Adrenal gland (tissue), 12 donors: ENCODE measurements around the gene BORCS8. TPM values are rescaled to one million over a fixed set of nuclear protein-coding genes. Genes with fewer than 3 reads are reported as not detected.
"Not testable (repeated sequence)": the region's sequence is repeated elsewhere in the genome, so short reads cannot be mapped to it uniquely, and the experiment has no call there.

Experiments
- DNase-seq, 7 donors: peaks; one replicate each; pipeline ENCODE4 v3.0.0-alpha.2; 2019 to 2020
- H3K27ac ChIP-seq, 5 donors: fragments of 200-600 bp; sonication (generic) in 4 of 5; 1 replicate in 3 of 5; 2 replicates in 2 of 5; pipeline versions ENCODE4 v1.5.1 to v1.8.0; 2016 to 2020; ENCODE audit warnings: mild to moderate bottlenecking in 1 of 5
- H3K27me3 ChIP-seq: fragments of 200-600 bp; 2 replicates; pipeline ENCODE4 v1.8.0; 2021
- H3K36me3 ChIP-seq, 2 donors: fragments of 200-600 bp; replicated peaks in 1 of 2; 1 replicate in 1 of 2; 2 replicates in 1 of 2; pipeline versions ENCODE4 v1.5.1 to v1.8.0; 2018 to 2022
- H3K4me1 ChIP-seq, 2 donors: fragments of 200-600 bp; replicated peaks in 1 of 2; 1 replicate in 1 of 2; 2 replicates in 1 of 2; pipeline versions ENCODE4 v1.5.1 to v1.8.0; 2018 to 2021
- H3K4me3 ChIP-seq, 4 donors: fragments of 200-600 bp; sonication (generic) in 3 of 4; one replicate each; pipeline ENCODE4 v1.5.1; 2016 to 2018
- H3K9me3 ChIP-seq, 3 donors: fragments of 200-600 bp; sonication (generic) in 1 of 3; replicated peaks in 1 of 3; 1 replicate in 2 of 3; 2 replicates in 1 of 3; pipeline versions ENCODE4 v1.5.1 to v1.8.0; 2016 to 2021
- POLR2A ChIP-seq, 2 donors: fragments of 450-650 bp; IDR thresholded peaks; one replicate each; pipeline ENCODE4 v1.6.1; 2017; ENCODE audit warnings: antibody characterized with exemption in 2 of 2, mild to moderate bottlenecking in 2 of 2, moderate library complexity in 1 of 2
- WGBS, 4 donors: extraction: QIAGEN DNeasy Blood & Tissue Kit in 2 of 4; methylation state at CpG; one replicate each; pipeline versions ENCODE4 v1.1.5 to v1.1.7; 2013 to 2017; 5-methylcytosine and 5-hydroxymethylcytosine counted together
- intact Hi-C, 2 donors: fragments of 100-400 bp; cut with DNase I; formaldehyde crosslinking; loops; one replicate each; pipeline versions ENCODE4 v1.14.1 to v1.15.0; 2022 to 2023
- polyA plus RNA-seq, 3 donors: library from polyadenylated mRNA; stranded (reverse); fragments of 200-250 nt in 2 of 3; fragments of 350-450 nt in 1 of 3; fragmentation: Illumina TruSeq in 1 of 3; extraction: RNeasy Lipid Tissue Mini Kit (QIAGEN cat#74804) in 1 of 3; gene quantifications; one replicate each; pipeline ENCODE4 v1.2.3, GENCODE V29; 2013 to 2014
- total RNA-seq, 9 donors: library from RNA; depleted of rRNA in 4 of 9; stranded (reverse); fragments of >200 nt in 4 of 9; fragments of 120-200 nt in 1 of 9; fragmentation: NEBNext Ultra II Directional in 1 of 9; extraction: Animal tissue kit (Norgen Biotek cat#: 25700) in 1 of 9; gene quantifications; one replicate each; pipeline versions ENCODE4 v1.1.0 to v1.2.4, GENCODE V29; 2013 to 2023
- TF ChIP-seq, protein P1 (sequence below), 6 experiments: fragments of 450-650 bp in 4 of 6; fragments of 200-600 bp in 2 of 6; sonication (generic) in 1 of 6; IDR thresholded peaks; 1 replicate in 5 of 6; 2 replicates in 1 of 6; pipeline versions ENCODE4 v1.5.1 to v1.8.0; 2016 to 2021; ENCODE audit warnings: antibody characterized with exemption in 6 of 6, mild to moderate bottlenecking in 2 of 6, moderate library complexity in 1 of 6
- donor health status: healthy with polysubstance abuse.
- donor health status: Bipolar disorder and iron deficiency.
- donor health status: DM: yes; HTN: yes; CAD: no.
- donor health status: DM: no; HTN: no; CAD: no.
- donor health status: DM: no; HTN: no; CAD: no.
- donor health status: DM: yes; HTN: yes; CAD: no.

The BORCS8 gene
- total and polyA plus RNA-seq, 12 donors, result 8.3 to 49.6 (median 24.0) TPM

DNA sequence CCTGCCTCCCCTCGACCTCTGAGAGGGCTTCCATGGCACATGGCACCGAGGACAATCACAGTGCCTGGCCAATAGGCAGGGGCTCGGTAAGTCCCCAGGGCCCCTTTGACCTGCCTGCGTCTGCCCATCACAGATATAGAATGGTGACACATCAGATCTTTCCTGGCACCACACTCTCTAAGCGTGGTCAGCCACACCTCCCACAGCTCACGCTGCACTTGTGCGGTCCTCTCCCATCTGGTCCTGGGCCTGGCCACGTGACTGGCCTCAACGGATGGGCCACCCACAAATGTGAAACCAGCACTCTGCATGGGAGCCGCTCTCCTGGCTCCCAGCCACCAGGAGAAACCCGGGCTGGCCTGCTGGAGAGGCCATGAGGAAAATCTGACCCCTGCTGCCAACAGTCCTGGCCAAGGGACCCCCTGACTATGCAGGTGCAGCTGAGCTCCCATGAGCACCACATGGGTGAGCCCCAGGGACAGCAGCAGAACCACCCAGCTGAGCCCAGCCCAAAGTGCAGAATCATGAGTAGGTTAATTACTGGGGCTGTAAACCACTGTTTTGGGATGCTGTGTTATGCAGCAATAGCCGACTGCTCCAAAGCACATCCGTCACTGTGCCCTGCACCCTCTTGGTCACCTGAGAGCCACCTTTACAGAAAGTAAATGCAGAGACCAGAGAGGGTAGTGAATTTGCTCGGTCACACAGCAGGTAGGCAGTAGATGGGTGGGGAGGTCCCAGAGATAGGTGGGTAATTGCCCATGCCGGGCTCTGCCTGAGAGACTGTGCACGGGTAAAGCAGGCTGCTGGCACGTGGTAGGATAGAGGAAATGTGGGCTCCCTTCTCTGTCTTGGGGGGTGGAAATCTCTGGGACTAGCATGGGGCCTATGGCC is 12.2 kb downstream of the BORCS8 start:
- DNase-seq, result no peak
- intact Hi-C loops, result no loop called here

DNA sequence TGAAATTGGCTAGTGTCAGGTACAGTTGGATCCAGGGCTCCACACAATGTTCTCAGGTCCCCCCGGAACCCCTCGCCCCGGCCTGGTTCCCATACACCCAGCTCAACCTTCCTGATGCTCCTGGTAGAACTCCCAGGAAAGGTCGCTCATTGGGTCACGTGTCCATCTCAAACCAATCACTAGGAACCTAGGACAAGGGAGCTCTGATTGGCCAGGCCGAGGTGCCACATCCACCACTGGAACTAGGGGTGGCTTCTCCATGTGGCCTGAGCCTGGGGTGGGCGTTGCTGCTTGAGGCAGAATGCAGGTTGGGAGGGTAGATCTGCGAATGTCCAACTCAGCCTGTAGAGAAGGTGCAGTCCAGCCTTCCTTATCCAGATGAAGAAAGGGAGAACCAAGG is 15.0 kb downstream of the BORCS8 start:
- no peak overlapping the region for H3K4me3 ChIP-seq
- H3K4me1 ChIP-seq, result no peaks in the 10 kb centered on the region
- intact Hi-C loops, result no loop called here
- 83 to 92% (median 88%) methylated on average over 5 to 8 of the region's 8 CpGs for WGBS, 4 donors
- peaks cover 0 to 4% (median 0%) of the 10 kb centered on the region in 3 donors for H3K9me3 ChIP-seq
- no peaks in the 10 kb centered on the region for H3K27me3 ChIP-seq
- TF ChIP-seq POLR2A (IDR thresholded peaks at IDR 0.05), result no peak
- TF ChIP-seq, protein P1, sequence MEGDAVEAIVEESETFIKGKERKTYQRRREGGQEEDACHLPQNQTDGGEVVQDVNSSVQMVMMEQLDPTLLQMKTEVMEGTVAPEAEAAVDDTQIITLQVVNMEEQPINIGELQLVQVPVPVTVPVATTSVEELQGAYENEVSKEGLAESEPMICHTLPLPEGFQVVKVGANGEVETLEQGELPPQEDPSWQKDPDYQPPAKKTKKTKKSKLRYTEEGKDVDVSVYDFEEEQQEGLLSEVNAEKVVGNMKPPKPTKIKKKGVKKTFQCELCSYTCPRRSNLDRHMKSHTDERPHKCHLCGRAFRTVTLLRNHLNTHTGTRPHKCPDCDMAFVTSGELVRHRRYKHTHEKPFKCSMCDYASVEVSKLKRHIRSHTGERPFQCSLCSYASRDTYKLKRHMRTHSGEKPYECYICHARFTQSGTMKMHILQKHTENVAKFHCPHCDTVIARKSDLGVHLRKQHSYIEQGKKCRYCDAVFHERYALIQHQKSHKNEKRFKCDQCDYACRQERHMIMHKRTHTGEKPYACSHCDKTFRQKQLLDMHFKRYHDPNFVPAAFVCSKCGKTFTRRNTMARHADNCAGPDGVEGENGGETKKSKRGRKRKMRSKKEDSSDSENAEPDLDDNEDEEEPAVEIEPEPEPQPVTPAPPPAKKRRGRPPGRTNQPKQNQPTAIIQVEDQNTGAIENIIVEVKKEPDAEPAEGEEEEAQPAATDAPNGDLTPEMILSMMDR (IDR thresholded peaks at IDR 0.05), result no peak
- H3K27ac ChIP-seq, result no peak overlapping the region
- no peak for DNase-seq
- no peaks in the 10 kb centered on the region for H3K36me3 ChIP-seq

More for the DNA sequence above, 12.2 kb downstream of the BORCS8 start:
- Histone ChIP-seq H3K9me3 (peaks cover 0 to 4% (median 0%) of the 10 kb centered on the region in 3 donors), H3K4me3 (no peak overlapping the region), H3K36me3 (no peaks in the 10 kb centered on the region), H3K27ac (no peak overlapping the region), H3K4me1 (no peaks in the 10 kb centered on the region), H3K27me3 (no peaks in the 10 kb centered on the region)
- 91 to 94% (median 91%) methylated on average over 9 to 17 of the region's 17 CpGs for WGBS, 4 donors
- TF ChIP-seq, protein P1 (IDR thresholded peaks at IDR 0.05), result no peak
- TF ChIP-seq POLR2A (IDR thresholded peaks at IDR 0.05), result no peak

DNA sequence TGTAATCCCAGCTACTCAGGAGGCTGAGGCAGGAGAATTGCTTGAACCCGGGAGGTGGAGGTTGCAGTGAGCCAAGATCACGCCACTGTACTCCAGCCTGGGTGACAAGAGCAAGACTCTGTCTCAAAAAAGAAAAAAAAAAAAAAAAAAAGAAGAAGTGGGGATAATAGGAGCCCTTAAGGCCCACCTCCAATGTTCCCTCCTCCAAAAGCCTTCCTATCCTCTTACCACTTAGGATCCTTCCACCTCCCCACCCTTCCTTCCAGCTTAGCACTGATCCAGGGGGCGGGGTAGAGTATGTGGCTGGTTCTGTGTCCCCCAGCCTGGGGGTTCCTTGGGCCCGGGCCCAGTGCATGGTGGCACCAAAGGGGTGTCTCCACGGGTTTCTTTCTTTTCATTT is 18.7 kb downstream of the BORCS8 start:
- H3K36me3 ChIP-seq, DNase-seq, H3K27me3 ChIP-seq, H3K4me3 ChIP-seq, intact Hi-C loops, H3K9me3 ChIP-seq, H3K27ac ChIP-seq: not testable (repeated sequence)
- H3K4me1 ChIP-seq, result peaks cover 3 to 10% of the 10 kb centered on the region in 2 donors
- WGBS, 4 donors, result 83 to 93% (median 84%) methylated on average over 5 of the region's 5 CpGs

DNA sequence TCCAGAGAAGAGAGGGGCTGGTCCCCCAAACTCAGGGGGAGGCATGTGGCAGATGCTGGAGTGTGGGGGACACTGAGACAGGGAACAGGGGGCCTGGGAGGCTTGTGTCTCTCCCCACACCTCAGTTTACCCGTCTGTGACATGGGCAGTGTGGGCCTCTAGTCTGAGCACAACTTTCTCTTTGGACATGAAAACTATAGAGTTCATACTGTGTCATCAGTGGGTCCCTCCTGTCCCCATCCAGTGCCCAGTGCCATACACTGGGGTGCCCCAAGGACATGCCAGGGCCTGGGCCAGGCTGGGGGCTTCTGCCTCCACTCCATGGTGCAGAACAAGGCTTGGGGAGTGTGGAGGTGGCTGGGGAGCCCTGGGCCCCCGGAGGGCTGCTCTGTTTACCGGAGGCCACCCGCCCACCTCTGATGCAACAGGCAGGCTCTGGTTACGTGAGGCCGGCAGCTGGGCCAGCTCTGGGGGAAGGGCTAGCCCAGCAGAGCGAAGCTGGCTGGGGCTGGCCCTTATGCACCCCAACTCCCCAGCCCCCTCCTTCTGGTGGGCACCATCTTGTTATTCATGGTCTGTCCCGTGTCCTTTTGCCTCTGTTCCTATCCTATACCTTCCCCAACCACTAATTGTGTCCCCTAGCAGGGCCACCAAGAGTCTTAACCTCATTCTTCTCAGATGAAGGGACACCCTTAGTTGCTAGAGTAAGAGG is 20.0 kb downstream of the BORCS8 start:
- H3K36me3 ChIP-seq, result no peaks in the 10 kb centered on the region
- WGBS, 4 donors, result 55 to 90% (median 70%) methylated on average over 5 to 8 of the region's 8 CpGs
- intact Hi-C loops, result no loop called here
- no peak overlapping the region for H3K4me3 ChIP-seq
- no peaks in the 10 kb centered on the region for H3K9me3 ChIP-seq
- H3K27me3 ChIP-seq, result no peaks in the 10 kb centered on the region
- H3K27ac ChIP-seq, result no peak overlapping the region
- no peak for TF ChIP-seq POLR2A (IDR thresholded peaks at IDR 0.05)
- TF ChIP-seq, protein P1 (IDR thresholded peaks at IDR 0.05), result no peak
- no peak for DNase-seq
- H3K4me1 ChIP-seq, result peaks cover 3 to 10% of the 10 kb centered on the region in 2 donors
